Activated gamma-delta T cell treated with anti-CD3 and anti-CD28 coated beads, Interleukin-2, amount 50 U/mL, for 16 hours (primary cell): ENCODE measurements around the gene PARL.

Experiments used
- DNase-seq: peaks from one replicate; pipeline ENCODE4 v3.0.0-alpha.2; 2020; ENCODE audit warnings: low read depth

PARL gene

GRCh38 chr3:183817639-183818038 lies 67.0 kb downstream of the PARL start:
- no peak for DNase-seq

GRCh38 chr3:183816681-183817510 lies 67.8 kb downstream of the PARL start:
- DNase-seq, result no peak

GRCh38 chr3:183815951-183816475 lies 68.7 kb downstream of the PARL start:
- DNase-seq, result no peak

GRCh38 chr3:183815563-183815940 lies 69.1 kb downstream of the PARL start:
- no peak for DNase-seq

GRCh38 chr3:183814240-183814639 lies 70.4 kb downstream of the PARL start:
- no peak for DNase-seq

GRCh38 chr3:183812761-183813445 lies 71.8 kb downstream of the PARL start:
- DNase-seq, result no peak

GRCh38 chr3:183811638-183812037 lies 73.0 kb downstream of the PARL start:
- DNase-seq, result no peak

GRCh38 chr3:183810643-183811594 lies 73.8 kb downstream of the PARL start:
- DNase-seq, result no peak

- DNase-seq, result no peak
Observed at GRCh38 chr3:183809270-183809669, 75.4 kb downstream of the PARL start.

- DNase-seq, result no peak
Observed at GRCh38 chr3:183808355-183808754, 76.3 kb downstream of the PARL start.

GRCh38 chr3:183807881-183808280 lies 76.8 kb downstream of the PARL start:
- DNase-seq, result no peak

- no peak for DNase-seq
Observed at GRCh38 chr3:183807209-183807728, 77.4 kb downstream of the PARL start.

- DNase-seq, result no peak
Observed at GRCh38 chr3:183802989-183803388, 81.7 kb downstream of the PARL start.

- DNase-seq, result no peak
Observed at GRCh38 chr3:183801601-183802000, 83.1 kb downstream of the PARL start.

GRCh38 chr3:183800243-183800863 lies 84.3 kb downstream of the PARL start:
- DNase-seq, result no peak

- no peak for DNase-seq
Observed at GRCh38 chr3:183799461-183799860, 85.2 kb downstream of the PARL start.

- DNase-seq, result no peak
Observed at GRCh38 chr3:183797996-183798395, 86.7 kb downstream of the PARL start.

- DNase-seq, result no peak
Observed at GRCh38 chr3:183796372-183796771, 88.3 kb downstream of the PARL start.

GRCh38 chr3:183794452-183794851 lies 90.2 kb downstream of the PARL start:
- no peak for DNase-seq

- DNase-seq, result no peak
Observed at GRCh38 chr3:183792976-183793375, 91.7 kb downstream of the PARL start.

- DNase-seq, result no peak
Observed at GRCh38 chr3:183790700-183791099, 94.0 kb downstream of the PARL start.
